OCI-LY3 (cell line): ENCODE results near the gene ATP6V1G3.

Source experiments
- H2AFZ ChIP-seq: fragments of 200-600, 300-600 bp; shearing (Covaris generic); 2 replicates; pipeline ENCODE4 v1.6.0; 2014; ENCODE audit warnings: antibody characterized with exemption, low read depth, low read length
- H3K27ac ChIP-seq: fragments of 200-600, 300-600 bp; sonication (generic); 2 replicates; pipeline ENCODE4 v1.5.1; 2014; ENCODE audit warnings: mild to moderate bottlenecking, low read length, moderate library complexity, mixed read lengths
- H3K27me3 ChIP-seq: fragments of 200-600, 300-600 bp; sonication (generic); 2 replicates; pipeline ENCODE4 v1.6.1; 2014; ENCODE audit warnings: low read depth, low read length, mixed read lengths
- H3K36me3 ChIP-seq: fragments of 200-600, 300-600 bp; sonication (generic); replicated peaks from 2 replicates; pipeline ENCODE3; 2014; ENCODE audit warnings: low read depth, low read length, mixed read lengths
- H3K4me1 ChIP-seq: fragments of 300-600, 200-600 bp; sonication (generic); 2 replicates; pipeline ENCODE4 v1.6.1; 2014; ENCODE audit warnings: low read length, mixed read lengths
- H3K4me2 ChIP-seq: fragments of 200-600, 300-600 bp; sonication (generic); 2 replicates; pipeline ENCODE4 v1.6.1; 2014; ENCODE audit warnings: low read length, mixed read lengths
- H3K4me3 ChIP-seq: fragments of 300-600, 200-600 bp; sonication (generic); 2 replicates; pipeline ENCODE4 v1.5.1; 2014; ENCODE audit warnings: antibody characterized with exemption, mild to moderate bottlenecking, low read length, moderate library complexity
- H3K79me2 ChIP-seq: fragments of 300-600, 200-600 bp; shearing (Covaris generic); 2 replicates; pipeline ENCODE4 v1.6.1; 2014; ENCODE audit warnings: mild to moderate bottlenecking, low read length, mixed read lengths
- H3K9ac ChIP-seq: fragments of 300-600, 200-600 bp; shearing (Covaris generic); 2 replicates; pipeline ENCODE4 v1.6.0; 2014; ENCODE audit warnings: mild to moderate bottlenecking, low read length, moderate library complexity
- H3K9me3 ChIP-seq: fragments of 200-600, 300-600 bp; shearing (Covaris generic); 2 replicates; pipeline ENCODE4 v1.6.1; 2014; ENCODE audit warnings: low read length, mixed read lengths; ENCODE audit not compliant: insufficient read depth
- H4K20me1 ChIP-seq: fragments of 200-600, 300-600 bp; sonication (generic); 2 replicates; pipeline ENCODE4 v1.6.1; 2016; ENCODE audit warnings: low read length, mixed read lengths; ENCODE audit not compliant: insufficient read depth
- EZH2phosphoT487 ChIP-seq: fragments of 200-600 bp; shearing (Covaris generic); IDR thresholded peaks from 2 replicates; pipeline ENCODE4 v1.6.1; 2018; ENCODE audit warnings: antibody characterized with exemption, mixed run types, low read depth
- TF ChIP-seq, protein P1 (sequence below): fragments of 200-600, 300-600 bp; sonication (generic); IDR thresholded peaks from 2 replicates; pipeline ENCODE4 v1.5.1; 2014; ENCODE audit warnings: antibody characterized with exemption, low read length, low read depth

Gene ATP6V1G3

DNA sequence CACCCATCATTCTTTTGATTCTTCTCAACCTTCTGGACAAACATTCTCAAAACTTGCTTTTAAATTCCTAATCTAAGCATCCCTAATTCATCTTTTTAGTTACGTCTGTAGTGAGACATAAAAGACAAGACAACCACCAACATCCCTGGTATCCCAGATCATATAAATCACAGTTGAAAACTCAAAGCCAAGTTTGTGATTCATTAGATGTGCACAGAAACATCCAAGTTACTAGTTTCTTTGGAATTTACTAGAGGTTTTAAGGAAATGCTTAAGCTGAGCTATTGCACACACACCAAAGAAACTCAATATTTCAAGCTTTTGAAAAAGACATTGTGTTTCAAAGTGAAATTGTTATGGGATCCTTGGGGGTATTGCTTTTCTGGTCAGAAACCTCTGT is 47.6 kb downstream of the ATP6V1G3 start:
- H3K4me3 ChIP-seq: no peak overlapping the region
- H2AFZ ChIP-seq: no peak overlapping the region
- no peaks in the 10 kb centered on the region for H4K20me1 ChIP-seq
- no peak overlapping the region for H3K27ac ChIP-seq
- H3K4me2 ChIP-seq: no peak overlapping the region
- peaks cover 12% of the 10 kb centered on the region for H3K4me1 ChIP-seq
- no peaks in the 10 kb centered on the region for H3K79me2 ChIP-seq
- H3K9me3 ChIP-seq: no peaks in the 10 kb centered on the region
- TF ChIP-seq EZH2phosphoT487: no peak
- TF ChIP-seq, protein P1, sequence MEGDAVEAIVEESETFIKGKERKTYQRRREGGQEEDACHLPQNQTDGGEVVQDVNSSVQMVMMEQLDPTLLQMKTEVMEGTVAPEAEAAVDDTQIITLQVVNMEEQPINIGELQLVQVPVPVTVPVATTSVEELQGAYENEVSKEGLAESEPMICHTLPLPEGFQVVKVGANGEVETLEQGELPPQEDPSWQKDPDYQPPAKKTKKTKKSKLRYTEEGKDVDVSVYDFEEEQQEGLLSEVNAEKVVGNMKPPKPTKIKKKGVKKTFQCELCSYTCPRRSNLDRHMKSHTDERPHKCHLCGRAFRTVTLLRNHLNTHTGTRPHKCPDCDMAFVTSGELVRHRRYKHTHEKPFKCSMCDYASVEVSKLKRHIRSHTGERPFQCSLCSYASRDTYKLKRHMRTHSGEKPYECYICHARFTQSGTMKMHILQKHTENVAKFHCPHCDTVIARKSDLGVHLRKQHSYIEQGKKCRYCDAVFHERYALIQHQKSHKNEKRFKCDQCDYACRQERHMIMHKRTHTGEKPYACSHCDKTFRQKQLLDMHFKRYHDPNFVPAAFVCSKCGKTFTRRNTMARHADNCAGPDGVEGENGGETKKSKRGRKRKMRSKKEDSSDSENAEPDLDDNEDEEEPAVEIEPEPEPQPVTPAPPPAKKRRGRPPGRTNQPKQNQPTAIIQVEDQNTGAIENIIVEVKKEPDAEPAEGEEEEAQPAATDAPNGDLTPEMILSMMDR: no peak
- H3K36me3 ChIP-seq: no peaks in the 10 kb centered on the region
- no peak overlapping the region for H3K9ac ChIP-seq
- H3K27me3 ChIP-seq: no peaks in the 10 kb centered on the region

DNA sequence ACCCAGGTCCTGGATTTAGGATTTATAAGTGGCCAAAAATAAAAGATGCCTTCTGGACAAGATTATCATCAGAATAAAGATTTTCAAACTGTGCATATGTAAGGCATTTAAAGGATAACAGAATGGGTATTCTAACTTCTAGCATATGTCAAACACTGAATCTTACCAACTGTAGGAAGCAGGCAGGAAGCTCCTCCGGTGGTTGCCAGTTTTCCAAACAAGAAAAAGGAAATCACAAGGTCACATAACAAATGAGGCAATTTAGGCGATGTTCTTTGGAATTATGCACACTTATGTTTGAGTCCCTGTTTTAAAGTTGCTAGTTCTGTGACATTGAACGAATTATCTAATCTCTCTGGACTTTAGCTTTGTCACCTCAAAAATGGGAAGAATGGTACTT is 48.9 kb downstream of the ATP6V1G3 start:
- Histone ChIP-seq H4K20me1 (no peaks in the 10 kb centered on the region), H3K79me2 (no peaks in the 10 kb centered on the region), H3K9me3 (no peaks in the 10 kb centered on the region), H3K36me3 (no peaks in the 10 kb centered on the region), H2AFZ (no peak overlapping the region), H3K4me2 (no peak overlapping the region), H3K27me3 (no peaks in the 10 kb centered on the region), H3K9ac (no peak overlapping the region), H3K4me3 (no peak overlapping the region), H3K4me1 (no peaks in the 10 kb centered on the region), H3K27ac (no peak overlapping the region)
- TF ChIP-seq, protein P1: no peak
- TF ChIP-seq EZH2phosphoT487: no peak

DNA sequence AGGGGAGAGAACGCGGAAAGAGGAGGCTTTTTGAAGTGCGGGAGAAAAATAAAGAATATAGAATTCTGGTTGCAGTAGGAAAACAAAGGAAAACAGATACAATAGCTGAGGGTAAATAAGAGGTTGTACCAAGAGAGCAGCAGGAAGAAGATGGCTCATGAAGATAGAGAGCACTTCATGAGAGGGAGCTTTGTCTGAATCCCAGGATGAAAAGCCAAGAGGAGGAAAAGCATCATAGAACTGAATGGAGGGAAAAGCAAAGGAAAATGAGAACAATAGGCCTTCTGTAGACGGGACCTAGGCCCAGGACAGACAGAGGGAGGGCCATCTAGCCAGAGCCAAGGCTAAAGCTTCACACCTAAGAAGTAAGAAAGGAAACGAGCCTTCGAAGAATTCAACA is 49.5 kb downstream of the ATP6V1G3 start:
- Histone ChIP-seq H3K9ac (no peak overlapping the region), H3K9me3 (no peaks in the 10 kb centered on the region), H3K27me3 (no peaks in the 10 kb centered on the region), H2AFZ (no peak overlapping the region), H3K79me2 (no peaks in the 10 kb centered on the region), H3K4me3 (no peak overlapping the region), H3K4me1 (no peaks in the 10 kb centered on the region), H3K36me3 (no peaks in the 10 kb centered on the region), H3K27ac (no peak overlapping the region), H3K4me2 (no peak overlapping the region), H4K20me1 (no peaks in the 10 kb centered on the region)
- TF ChIP-seq EZH2phosphoT487: no peak
- TF ChIP-seq, protein P1: no peak

DNA sequence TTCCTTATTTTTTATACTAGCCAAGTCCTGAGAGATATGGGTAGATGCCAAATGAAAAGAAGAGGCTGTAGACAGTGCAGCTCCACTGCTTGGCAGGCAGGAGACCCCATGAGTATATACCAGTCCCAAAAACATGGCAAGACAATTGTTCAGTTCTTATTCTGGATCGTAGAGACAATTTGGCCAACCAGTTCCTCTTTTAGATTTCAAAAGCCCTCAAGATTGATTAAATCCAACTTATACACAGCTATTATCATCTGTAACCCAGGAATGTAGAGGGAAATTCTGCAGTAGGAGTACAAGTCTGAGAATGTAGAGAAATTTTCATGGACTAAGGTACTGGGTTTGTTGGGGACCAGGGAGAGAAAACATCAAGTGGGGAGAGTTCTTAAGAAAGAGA is 50.3 kb downstream of the ATP6V1G3 start:
- Histone ChIP-seq H3K79me2 (no peaks in the 10 kb centered on the region), H3K9ac (no peak overlapping the region), H3K4me2 (no peak overlapping the region), H3K36me3 (no peaks in the 10 kb centered on the region), H3K9me3 (no peaks in the 10 kb centered on the region), H3K4me3 (no peak overlapping the region), H2AFZ (no peak overlapping the region), H3K4me1 (no peaks in the 10 kb centered on the region), H3K27me3 (no peaks in the 10 kb centered on the region), H3K27ac (no peak overlapping the region), H4K20me1 (no peaks in the 10 kb centered on the region)
- TF ChIP-seq, protein P1: no peak
- TF ChIP-seq EZH2phosphoT487: no peak
